Sigmoid colon (tissue), 4 donors: ENCODE data around the gene ANTXR1.

Source experiments
- CTCF ChIP-seq, 4 experiments: fragments of 450-650 bp in 3 of 4; fragments of 200-600 bp in 1 of 4; IDR thresholded peaks; one replicate each; pipeline ENCODE4 v1.5.1; 2016 to 2019; ENCODE audit warnings: antibody characterized with exemption in 4 of 4, mild to moderate bottlenecking in 3 of 4, moderate library complexity in 2 of 4
- EP300 ChIP-seq, 4 donors: sonication (generic); formaldehyde crosslinking; IDR thresholded peaks; one replicate each; pipeline ENCODE4 v1.6.1; 2017; ENCODE audit warnings: antibody characterized with exemption in 4 of 4
- POLR2A ChIP-seq, 2 donors: fragments of 450-650 bp; IDR thresholded peaks; one replicate each; pipeline ENCODE4 v1.6.1; 2016; ENCODE audit warnings: antibody characterized with exemption in 2 of 2, mild to moderate bottlenecking in 2 of 2, moderate library complexity in 2 of 2
- POLR2AphosphoS5 ChIP-seq, 4 donors: sonication (generic); formaldehyde crosslinking; IDR thresholded peaks; one replicate each; pipeline ENCODE4 v1.6.1; 2017; ENCODE audit warnings: antibody characterized with exemption in 4 of 4

GRCh38 chr2:69213782-69214181, 200.8 kb downstream of the ANTXR1 start:
- TF ChIP-seq POLR2A (IDR thresholded peaks at IDR 0.05) (no peak), CTCF (IDR thresholded peaks at IDR 0.05) (no peak), POLR2AphosphoS5 (IDR thresholded peaks at IDR 0.05) (no peak), EP300 (IDR thresholded peaks at IDR 0.05) (no peak)
